Measurements from ENCODE around the gene PPP2R1B. TPM values are rescaled to one million over a fixed set of nuclear protein-coding genes. Genes with fewer than 3 reads are reported as not detected.

The PPP2R1B gene
- total and polyA plus RNA-seq, 12 donors = 5.8 to 16.8 (median 10.7) TPM

DNA sequence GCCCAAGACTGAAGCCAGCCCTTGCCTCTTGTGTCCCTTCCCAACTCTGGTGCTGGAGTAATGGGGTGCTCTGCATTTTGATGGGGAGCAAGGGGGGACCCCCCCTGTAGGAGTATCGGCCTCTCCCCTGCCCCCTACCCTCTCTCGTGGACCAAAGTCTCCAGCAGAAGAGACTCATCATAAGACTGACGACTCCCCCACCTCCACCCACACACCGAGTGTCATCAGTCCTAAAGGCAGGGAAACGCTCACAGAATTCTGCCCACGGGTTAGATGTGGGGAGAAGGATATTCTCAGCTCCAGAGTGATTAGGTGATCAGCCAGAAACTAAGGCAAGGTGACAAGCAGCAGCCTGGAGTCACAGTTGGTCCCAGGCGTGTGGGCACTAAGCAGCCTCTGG lies 38.8 kb downstream of the PPP2R1B start:
- no peak for DNase-seq
- peak overlapping the region in 4 of 10 donors; percentile 20 to 97 (median 62) for H3K27ac ChIP-seq
- peaks cover 0 to 62% (median 38%) of the 10 kb centered on the region in 9 donors for H3K36me3 ChIP-seq
- TF ChIP-seq, protein P1, sequence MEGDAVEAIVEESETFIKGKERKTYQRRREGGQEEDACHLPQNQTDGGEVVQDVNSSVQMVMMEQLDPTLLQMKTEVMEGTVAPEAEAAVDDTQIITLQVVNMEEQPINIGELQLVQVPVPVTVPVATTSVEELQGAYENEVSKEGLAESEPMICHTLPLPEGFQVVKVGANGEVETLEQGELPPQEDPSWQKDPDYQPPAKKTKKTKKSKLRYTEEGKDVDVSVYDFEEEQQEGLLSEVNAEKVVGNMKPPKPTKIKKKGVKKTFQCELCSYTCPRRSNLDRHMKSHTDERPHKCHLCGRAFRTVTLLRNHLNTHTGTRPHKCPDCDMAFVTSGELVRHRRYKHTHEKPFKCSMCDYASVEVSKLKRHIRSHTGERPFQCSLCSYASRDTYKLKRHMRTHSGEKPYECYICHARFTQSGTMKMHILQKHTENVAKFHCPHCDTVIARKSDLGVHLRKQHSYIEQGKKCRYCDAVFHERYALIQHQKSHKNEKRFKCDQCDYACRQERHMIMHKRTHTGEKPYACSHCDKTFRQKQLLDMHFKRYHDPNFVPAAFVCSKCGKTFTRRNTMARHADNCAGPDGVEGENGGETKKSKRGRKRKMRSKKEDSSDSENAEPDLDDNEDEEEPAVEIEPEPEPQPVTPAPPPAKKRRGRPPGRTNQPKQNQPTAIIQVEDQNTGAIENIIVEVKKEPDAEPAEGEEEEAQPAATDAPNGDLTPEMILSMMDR (IDR thresholded peaks at IDR 0.05) = no peak
- 79 to 81% methylated on average over 7 of the region's 7 CpGs for WGBS, 2 donors
- no peak for ATAC-seq
- no peaks in the 10 kb centered on the region for H3K27me3 ChIP-seq
- intact Hi-C loops (cut with DNase I) = no loop called here
- no peak overlapping the region for H3K4me3 ChIP-seq
- peaks cover 25 to 52% (median 36%) of the 10 kb centered on the region in 9 donors for H3K4me1 ChIP-seq
- H3K9me3 ChIP-seq = no peaks in the 10 kb centered on the region

DNA sequence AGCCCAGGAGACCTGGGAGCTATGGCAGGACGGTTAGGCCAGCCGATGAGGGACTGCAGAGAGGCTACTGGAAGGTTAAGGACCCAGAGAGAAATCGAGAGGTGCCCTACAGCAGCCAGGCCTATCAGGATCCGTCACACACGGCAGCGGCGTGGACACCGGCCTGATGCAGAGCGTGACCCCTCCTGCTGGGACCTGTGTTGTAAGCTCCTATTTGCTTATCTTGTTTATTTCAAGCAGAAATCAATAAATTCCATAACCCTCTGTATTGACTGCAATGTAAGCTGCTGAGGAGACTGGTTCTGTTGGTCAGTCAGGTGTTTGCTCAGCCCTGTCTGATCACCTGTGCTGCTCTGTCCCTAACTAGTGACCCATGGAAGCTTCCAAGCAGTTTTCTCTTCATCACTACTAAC lies 39.9 kb downstream of the PPP2R1B start:
- no peak overlapping the region for H3K27ac ChIP-seq
- H3K27me3 ChIP-seq = no peaks in the 10 kb centered on the region
- ATAC-seq (no peak), DNase-seq (no peak)
- no peaks in the 10 kb centered on the region for H3K9me3 ChIP-seq
- TF ChIP-seq, protein P1 (IDR thresholded peaks at IDR 0.05) = no peak
- H3K4me3 ChIP-seq = no peak overlapping the region
- intact Hi-C loops (cut with DNase I) = no loop called here
- H3K36me3 ChIP-seq = peaks cover 0 to 73% (median 47%) of the 10 kb centered on the region in 9 donors
- 89 to 93% methylated on average over 9 of the region's 9 CpGs for WGBS, 2 donors
- H3K4me1 ChIP-seq = peaks cover 17 to 40% (median 26%) of the 10 kb centered on the region in 9 donors

DNA sequence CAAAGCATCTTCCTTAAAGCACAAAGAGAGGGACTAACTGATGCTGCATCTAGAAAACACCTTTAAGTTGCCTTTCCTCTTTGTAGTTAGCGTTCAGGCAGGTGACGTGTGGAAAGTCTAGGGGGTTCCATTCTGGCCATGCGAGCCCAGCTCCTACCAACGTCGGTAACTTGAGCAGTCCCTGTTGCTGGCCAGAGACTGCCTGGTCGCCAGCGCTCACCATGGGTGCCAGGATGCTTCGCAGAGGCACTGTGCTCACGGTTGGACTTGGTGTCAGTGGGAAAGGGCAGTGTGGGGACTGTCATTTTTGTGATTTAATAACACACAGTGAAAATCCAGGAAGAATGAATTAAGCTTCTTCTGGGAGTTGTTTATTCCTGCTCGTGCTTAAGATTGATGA lies 40.6 kb downstream of the PPP2R1B start:
- H3K4me3 ChIP-seq = no peak overlapping the region
- 90 to 93% methylated on average over 10 of the region's 10 CpGs for WGBS, 2 donors
- intact Hi-C loops (cut with DNase I) = no loop called here
- no peaks in the 10 kb centered on the region for H3K27me3 ChIP-seq
- no peak for DNase-seq
- no peaks in the 10 kb centered on the region for H3K9me3 ChIP-seq
- no peak overlapping the region for H3K27ac ChIP-seq
- no peak for ATAC-seq
- TF ChIP-seq, protein P1 (IDR thresholded peaks at IDR 0.05) = no peak
- peaks cover 12 to 38% (median 23%) of the 10 kb centered on the region in 9 donors for H3K4me1 ChIP-seq
- H3K36me3 ChIP-seq = peaks cover 0 to 80% (median 54%) of the 10 kb centered on the region in 9 donors

DNA sequence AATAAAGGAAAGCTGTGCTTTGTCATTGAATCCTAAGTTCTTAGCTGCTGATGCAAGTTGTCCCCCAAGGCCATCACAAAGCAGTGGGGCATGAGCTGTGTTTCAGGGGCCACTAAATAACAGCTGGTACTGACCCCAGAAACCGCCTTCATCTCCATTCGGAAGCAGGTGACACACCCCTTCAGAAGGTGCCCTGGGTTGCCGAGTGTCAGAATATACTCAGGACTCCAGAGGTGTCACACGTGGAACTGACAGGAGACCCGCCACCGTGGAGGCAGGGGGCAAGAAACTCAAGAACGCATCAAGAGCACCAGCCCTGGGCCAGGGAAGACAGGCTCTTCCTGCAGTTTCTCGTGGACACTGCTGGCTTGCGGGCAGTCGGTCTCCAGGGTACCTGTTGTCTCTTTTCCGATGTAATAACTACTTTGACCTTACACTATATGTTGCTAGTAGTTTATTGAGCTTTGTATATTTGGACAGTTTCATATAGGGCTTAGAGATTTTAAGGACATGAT lies 41.5 kb downstream of the PPP2R1B start:
- H3K36me3 ChIP-seq = peaks cover 0 to 90% (median 64%) of the 10 kb centered on the region in 9 donors
- WGBS, 2 donors = 92 to 94% methylated on average over 11 of the region's 11 CpGs
- TF ChIP-seq, protein P1 (IDR thresholded peaks at IDR 0.05) = no peak
- ATAC-seq = no peak
- H3K27me3 ChIP-seq = no peaks in the 10 kb centered on the region
- H3K4me3 ChIP-seq = no peak overlapping the region
- H3K4me1 ChIP-seq = peaks cover 5 to 33% (median 13%) of the 10 kb centered on the region in 9 donors
- H3K27ac ChIP-seq = no peak overlapping the region
- no peak for DNase-seq
- intact Hi-C loops (cut with DNase I) = no loop called here
- no peaks in the 10 kb centered on the region for H3K9me3 ChIP-seq
